T follicular helper cell (primary cell): Measurements from ENCODE around the gene ESYT3.
"Not testable (repeated sequence)": the region's sequence is repeated elsewhere in the genome, so short reads cannot be mapped to it uniquely, and the experiment has no call there.

Experiments
- DNase-seq: peaks from one replicate; pipeline ENCODE4 v3.0.0-alpha.2; 2020; ENCODE audit warnings: low read depth

ESYT3 gene

GRCh38 chr3:138460536-138461205, 26.3 kb downstream of the ESYT3 start:
- no peak for DNase-seq

DNA sequence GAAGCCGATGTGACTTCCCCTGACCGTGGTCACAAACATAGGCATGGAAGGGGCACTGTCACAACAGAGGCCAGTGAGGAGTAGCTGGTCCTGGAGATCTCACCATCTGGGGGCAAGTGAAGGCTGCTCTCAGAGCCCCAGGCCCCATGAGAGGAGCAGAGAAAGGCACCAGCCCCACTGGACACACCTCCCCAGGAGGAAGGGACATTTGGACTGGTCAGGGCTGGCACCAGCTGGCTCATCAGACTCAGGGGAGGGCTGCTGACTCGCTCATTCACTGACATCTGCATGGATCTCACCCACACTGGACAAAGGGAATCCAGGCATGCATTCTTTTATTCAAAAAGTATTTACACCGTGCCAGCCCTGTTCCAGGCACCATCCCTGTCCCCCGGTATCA, 26.8 kb downstream of the ESYT3 start:
- DNase-seq: no peak

- no peak for DNase-seq
Observed at GRCh38 chr3:138461896-138462295, 27.5 kb downstream of the ESYT3 start.

DNA sequence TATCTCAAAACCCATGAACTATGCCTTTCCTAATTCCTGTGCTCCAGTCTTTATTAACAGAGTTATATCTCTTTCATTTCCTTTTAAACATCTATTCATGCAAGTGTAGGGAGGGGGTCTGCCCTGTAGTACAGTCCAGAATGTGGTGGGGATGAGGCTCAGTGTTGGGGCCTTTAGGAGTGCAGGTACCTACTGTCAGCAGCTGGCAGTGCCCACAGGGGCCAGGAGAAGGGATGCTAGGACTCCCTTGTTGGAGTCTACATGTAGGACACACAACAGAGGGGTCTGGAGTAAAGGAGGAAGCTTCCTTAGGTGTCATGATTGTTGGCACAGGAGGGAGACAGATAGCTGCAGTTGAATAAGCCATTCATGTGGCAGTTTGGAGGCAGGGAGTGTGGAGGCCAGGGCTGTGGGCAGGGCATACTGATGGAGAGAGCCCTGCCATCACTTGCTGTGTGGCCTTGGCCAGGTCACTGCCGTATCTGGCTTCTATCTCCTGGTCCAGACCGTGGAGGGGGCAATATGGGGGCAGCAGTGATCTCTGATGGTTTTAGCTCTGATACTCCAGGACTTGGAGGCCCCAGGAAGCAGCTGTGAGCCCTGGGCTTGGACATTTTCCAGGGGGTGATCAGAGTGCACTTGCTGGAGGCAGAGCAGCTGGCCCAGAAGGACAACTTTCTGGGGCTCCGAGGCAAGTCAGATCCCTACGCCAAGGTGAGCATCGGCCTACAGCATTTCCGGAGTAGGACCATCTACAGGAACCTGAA, 29.5 kb downstream of the ESYT3 start:
- DNase-seq: no peak

DNA sequence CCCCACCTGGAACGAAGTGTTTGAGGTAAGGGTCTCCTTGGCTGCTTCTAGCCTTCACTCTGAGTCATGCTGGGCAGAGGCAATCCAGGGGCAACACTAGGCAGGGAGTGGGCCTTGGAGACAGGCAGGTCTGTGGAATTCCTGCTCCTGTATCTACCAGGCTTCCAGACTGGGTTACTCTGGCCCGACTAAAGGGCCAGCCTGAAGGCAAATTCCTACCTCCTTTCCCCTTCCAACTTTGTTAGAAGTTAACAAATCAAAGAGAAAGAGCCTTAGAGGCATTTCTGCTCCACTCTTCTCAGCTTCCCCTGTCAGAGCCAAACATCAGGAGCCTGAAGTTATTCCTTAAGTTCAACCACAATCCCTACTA, 30.1 kb downstream of the ESYT3 start:
- no peak for DNase-seq

GRCh38 chr3:138465451-138465850, 31.0 kb downstream of the ESYT3 start:
- DNase-seq: no peak

GRCh38 chr3:138465925-138466324, 31.5 kb downstream of the ESYT3 start:
- DNase-seq: no peak

DNA sequence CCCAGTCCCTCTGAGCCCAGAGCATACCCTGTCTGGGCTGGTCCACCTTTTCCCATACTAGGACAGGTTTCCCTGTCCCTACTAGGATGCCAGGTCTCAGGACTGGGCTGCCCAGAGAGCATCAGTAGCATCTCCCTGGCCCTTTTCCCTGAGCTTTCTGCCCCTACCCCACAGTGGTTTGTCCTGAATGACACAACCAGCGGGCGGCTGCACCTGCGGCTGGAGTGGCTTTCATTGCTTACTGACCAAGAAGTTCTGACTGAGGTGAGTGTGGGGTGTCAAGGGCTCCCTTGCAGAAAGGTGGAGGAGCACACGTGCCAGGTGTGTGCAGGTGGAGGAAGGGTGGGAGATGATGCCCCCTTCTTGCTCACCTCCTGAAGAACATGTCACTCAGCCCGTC, 33.5 kb downstream of the ESYT3 start:
- no peak for DNase-seq

DNA sequence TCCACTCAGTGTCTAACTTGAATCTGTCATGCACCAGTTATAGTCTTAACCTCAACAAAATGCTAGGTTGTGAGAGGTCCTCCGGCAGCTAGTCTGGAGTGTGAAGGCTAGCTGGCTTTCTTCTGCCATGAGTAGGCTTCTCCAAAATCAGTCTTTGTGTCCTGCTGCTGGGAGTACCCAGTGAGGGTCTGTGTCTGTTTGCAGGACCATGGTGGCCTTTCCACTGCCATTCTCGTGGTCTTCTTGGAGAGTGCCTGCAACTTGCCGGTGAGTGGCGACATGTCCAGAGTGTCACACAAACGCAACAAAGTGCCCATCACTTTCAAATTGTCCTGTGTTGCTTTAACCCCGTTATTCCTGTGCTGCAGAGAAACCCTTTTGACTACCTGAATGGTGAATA, 34.0 kb downstream of the ESYT3 start:
- no peak for DNase-seq

DNA sequence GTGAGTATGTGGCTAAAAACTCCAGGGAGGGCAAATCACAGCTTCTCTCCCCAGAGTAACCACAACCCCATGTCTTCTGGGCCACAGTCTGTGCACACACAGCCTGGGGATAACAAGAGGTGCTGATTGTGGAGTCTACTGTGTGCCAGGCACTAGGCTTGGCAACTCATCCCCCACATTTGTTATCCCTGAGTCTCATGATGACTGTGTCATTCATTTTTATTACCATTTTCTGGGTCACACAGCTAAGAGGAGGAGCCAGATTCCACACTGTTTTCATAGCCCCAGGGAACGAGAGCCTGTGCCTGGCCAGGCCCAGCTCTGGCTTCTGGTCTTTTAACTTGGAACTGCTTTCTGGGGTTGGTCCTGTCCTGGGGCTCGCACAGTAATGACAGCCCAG, 34.5 kb downstream of the ESYT3 start:
- no peak for DNase-seq

- no peak for DNase-seq
Observed at GRCh38 chr3:138469874-138470273, 35.5 kb downstream of the ESYT3 start.

GRCh38 chr3:138470687-138471086, 36.3 kb downstream of the ESYT3 start:
- DNase-seq: no peak

- DNase-seq: no peak
Observed at GRCh38 chr3:138471481-138471880, 37.1 kb downstream of the ESYT3 start.

- no peak for DNase-seq
Observed at GRCh38 chr3:138472141-138472825, 37.9 kb downstream of the ESYT3 start.

DNA sequence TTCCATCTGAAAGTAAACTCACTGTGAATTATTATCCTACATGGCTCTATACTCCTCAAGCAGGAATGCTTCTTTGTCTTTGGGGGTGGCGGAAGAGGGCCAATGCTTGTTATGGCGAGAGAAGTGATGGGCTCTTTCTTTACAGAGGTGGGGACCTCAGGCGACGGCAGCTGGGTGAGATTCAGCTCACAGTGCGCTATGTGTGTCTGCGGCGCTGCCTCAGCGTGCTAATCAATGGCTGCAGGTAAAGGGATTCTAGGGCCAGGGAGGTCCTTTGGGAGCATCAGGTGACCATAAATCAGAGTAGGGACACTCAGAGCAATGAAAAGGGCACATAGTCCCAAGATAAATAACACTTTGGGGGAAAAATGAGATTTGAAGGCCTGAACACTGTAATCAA, 39.0 kb downstream of the ESYT3 start:
- DNase-seq: no peak

GRCh38 chr3:138474163-138474562, 39.7 kb downstream of the ESYT3 start:
- DNase-seq: no peak

DNA sequence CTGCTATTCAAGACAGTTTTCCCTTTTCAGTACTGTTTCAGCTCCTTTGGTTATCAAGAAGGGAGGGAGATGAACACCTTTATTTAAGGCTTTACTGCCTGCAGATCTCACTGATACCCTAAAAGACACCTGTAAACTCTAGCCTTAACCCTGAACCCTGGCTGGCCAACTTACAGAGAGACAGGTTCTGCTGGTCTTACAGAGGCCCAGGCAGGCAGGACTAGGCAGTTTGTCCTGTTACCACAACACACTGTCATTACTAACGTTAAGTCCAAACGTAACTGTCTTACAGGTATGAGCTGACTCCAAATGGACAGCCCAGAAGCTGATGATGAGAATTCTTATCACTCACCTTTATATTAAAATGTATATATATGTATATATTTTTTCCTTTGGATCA, 42.1 kb downstream of the ESYT3 start:
- no peak for DNase-seq

DNA sequence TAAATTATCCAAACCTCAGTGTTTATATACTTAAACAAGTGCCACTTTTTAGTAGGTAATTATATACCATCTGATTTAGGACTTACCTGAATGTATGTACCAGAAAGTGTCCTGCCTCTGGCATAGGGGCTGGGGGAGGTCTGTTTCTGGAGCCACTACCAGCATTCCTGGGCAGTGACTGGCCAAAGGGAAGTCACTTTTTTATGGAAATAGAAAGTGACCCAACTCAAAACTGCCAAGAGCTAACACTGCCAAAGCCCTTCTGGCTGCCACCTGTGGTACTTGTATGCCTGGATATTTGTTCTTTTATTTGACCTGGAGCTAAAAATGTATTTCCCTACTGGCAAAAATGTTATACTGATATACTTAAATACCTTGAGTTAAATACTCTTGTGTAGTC, 42.7 kb downstream of the ESYT3 start:
- DNase-seq: no peak

- DNase-seq: no peak
Observed at GRCh38 chr3:138477801-138478200, 43.4 kb downstream of the ESYT3 start.

GRCh38 chr3:138479438-138479863, 45.0 kb downstream of the ESYT3 start:
- no peak for DNase-seq

DNA sequence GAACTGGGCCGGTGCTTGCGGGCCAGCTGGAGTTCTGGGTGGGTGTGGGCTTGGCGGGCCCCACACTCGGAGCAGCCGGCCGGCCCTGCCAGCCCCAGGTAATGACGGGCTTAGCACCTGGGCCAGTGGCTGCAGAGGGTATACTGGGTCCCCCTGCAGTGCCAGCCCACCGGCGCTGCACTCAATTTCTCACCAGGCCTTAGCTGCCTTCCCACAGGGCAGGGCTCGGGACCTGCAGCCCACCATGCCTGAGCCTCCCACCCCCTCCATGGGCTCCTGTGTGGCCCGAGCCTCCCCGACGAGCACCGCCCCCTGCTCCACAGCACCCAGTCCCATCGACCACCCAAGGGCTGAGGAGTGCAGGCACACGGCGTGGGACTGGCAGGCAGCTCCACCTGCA, 50.3 kb downstream of the ESYT3 start:
- DNase-seq: not testable (repeated sequence)

- not testable (repeated sequence) for DNase-seq
Observed at GRCh38 chr3:138486580-138486979, 52.2 kb downstream of the ESYT3 start.

DNA sequence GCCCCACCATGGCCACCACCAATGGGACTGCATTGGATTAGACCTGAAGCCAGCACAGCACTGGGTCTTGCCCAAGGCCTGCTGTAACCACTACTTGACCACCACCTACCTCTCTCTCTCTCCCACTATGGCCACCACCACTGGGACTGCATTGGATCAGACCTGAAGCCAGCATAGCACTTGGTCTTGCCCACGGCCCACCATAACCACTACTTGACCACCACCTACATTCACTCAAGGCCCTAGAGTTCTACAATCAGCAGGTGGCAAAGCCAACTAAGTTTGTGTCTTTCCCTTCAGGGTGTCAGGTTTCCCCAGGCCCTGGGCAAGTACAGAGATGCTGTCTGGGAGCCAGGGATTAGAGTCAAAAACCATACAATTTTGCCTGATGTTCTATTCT, 57.6 kb downstream of the ESYT3 start:
- DNase-seq: no peak
